Measurements from ENCODE around the gene ERCC4. TPM values are rescaled to one million over a fixed set of nuclear protein-coding genes. Genes with fewer than 3 reads are reported as not detected.

Gene ERCC4
- total RNA-seq, 1 donor from 2014 or later, result 10.2 TPM

DNA sequence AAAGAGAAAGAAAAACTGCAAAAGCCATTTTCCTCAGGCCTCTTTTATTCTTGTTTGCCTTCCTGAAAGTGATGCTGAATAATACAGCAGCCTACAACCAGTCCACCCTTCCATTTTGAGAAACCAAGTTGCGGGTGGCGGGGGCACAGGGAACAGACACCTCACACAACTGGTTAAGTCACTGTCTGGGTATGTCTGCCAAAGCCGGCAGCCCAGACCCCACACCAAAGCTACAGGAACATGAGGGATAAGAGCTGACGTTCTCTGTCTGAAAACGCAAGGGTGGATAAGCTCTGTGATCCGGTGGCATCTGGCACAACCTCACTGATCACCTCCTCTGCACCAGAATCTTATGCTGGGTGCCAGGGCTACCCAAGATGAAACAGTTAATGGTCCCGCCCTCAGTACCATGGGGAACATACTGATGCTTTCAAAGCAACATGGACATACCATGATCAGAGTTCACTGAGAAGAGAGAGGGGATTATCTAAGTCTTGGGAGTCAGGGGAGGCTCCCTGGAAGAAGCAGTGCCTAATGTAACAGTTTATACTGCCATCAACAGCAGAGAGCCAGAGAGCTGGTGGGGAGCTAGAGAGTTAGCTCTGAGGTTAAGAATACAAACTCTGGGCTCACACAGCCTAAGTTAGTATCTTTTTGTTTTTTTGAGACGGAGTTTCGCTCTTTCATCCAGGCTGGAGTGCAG is 53.5 kb downstream of the ERCC4 start:
- Mint-ChIP-seq H3K36me3 (ENCODE audit: low read depth) (no peaks in the 10 kb centered on the region), H3K4me3 (no peak overlapping the region), H3K9me3 (peaks cover 2% of the 10 kb centered on the region), H3K27me3 (peaks cover 9% of the 10 kb centered on the region), H3K27ac (no peak overlapping the region), H3K4me1 (no peaks in the 10 kb centered on the region)
- no peak for DNase-seq
- ChIA-PET CTCF (no interaction called here), POLR2A (no interaction called here)
- TF ChIP-seq, protein P1, sequence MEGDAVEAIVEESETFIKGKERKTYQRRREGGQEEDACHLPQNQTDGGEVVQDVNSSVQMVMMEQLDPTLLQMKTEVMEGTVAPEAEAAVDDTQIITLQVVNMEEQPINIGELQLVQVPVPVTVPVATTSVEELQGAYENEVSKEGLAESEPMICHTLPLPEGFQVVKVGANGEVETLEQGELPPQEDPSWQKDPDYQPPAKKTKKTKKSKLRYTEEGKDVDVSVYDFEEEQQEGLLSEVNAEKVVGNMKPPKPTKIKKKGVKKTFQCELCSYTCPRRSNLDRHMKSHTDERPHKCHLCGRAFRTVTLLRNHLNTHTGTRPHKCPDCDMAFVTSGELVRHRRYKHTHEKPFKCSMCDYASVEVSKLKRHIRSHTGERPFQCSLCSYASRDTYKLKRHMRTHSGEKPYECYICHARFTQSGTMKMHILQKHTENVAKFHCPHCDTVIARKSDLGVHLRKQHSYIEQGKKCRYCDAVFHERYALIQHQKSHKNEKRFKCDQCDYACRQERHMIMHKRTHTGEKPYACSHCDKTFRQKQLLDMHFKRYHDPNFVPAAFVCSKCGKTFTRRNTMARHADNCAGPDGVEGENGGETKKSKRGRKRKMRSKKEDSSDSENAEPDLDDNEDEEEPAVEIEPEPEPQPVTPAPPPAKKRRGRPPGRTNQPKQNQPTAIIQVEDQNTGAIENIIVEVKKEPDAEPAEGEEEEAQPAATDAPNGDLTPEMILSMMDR (IDR thresholded peaks at IDR 0.05), result no peak
- intact Hi-C loops (cut with micrococcal nuclease), result no loop called here
- no peak for ATAC-seq (ENCODE audit: low read depth)

- DNase-seq (no peak), ATAC-seq (ENCODE audit: low read depth) (no peak)
- H3K36me3 Mint-ChIP-seq (ENCODE audit: low read depth), result no peaks in the 10 kb centered on the region
- intact Hi-C loops (cut with micrococcal nuclease), result no loop called here
- H3K27ac Mint-ChIP-seq, result no peak overlapping the region
- H3K27me3 Mint-ChIP-seq, result peaks cover 7% of the 10 kb centered on the region
- POLR2A ChIA-PET, result no interaction called here
- H3K4me3 Mint-ChIP-seq, result no peak overlapping the region
- TF ChIP-seq, protein P1 (IDR thresholded peaks at IDR 0.05), result no peak
- CTCF ChIA-PET, result no interaction called here
- peaks cover 10% of the 10 kb centered on the region for H3K9me3 Mint-ChIP-seq
- no peaks in the 10 kb centered on the region for H3K4me1 Mint-ChIP-seq
Measured at GRCh38 chr16:13977177-13977576, 57.2 kb downstream of the ERCC4 start.

- Mint-ChIP-seq H3K27ac (no peak overlapping the region), H3K4me3 (no peak overlapping the region), H3K9me3 (peaks cover 7% of the 10 kb centered on the region), H3K4me1 (no peaks in the 10 kb centered on the region), H3K27me3 (no peaks in the 10 kb centered on the region), H3K36me3 (ENCODE audit: low read depth) (no peaks in the 10 kb centered on the region)
- POLR2A ChIA-PET, result no interaction called here
- no peak for ATAC-seq (ENCODE audit: low read depth)
- intact Hi-C loops (cut with micrococcal nuclease), result no loop called here
- CTCF ChIA-PET, result no interaction called here
- TF ChIP-seq, protein P1 (IDR thresholded peaks at IDR 0.05), result no peak
- DNase-seq, result no peak
Measured at GRCh38 chr16:13982451-13982850, 62.5 kb downstream of the ERCC4 start.

- H3K27ac Mint-ChIP-seq, result no peak overlapping the region
- no peak for DNase-seq
- ChIA-PET POLR2A (no interaction called here), CTCF (no interaction called here)
- H3K9me3 Mint-ChIP-seq, result peaks cover 7% of the 10 kb centered on the region
- intact Hi-C loops (cut with micrococcal nuclease), result no loop called here
- no peak for ATAC-seq (ENCODE audit: low read depth)
- H3K36me3 Mint-ChIP-seq (ENCODE audit: low read depth), result no peaks in the 10 kb centered on the region
- TF ChIP-seq, protein P1 (IDR thresholded peaks at IDR 0.05), result no peak
- H3K27me3 Mint-ChIP-seq, result no peaks in the 10 kb centered on the region
- no peak overlapping the region for H3K4me3 Mint-ChIP-seq
- H3K4me1 Mint-ChIP-seq, result no peaks in the 10 kb centered on the region
Measured at GRCh38 chr16:13983625-13984024, 63.7 kb downstream of the ERCC4 start.

DNA sequence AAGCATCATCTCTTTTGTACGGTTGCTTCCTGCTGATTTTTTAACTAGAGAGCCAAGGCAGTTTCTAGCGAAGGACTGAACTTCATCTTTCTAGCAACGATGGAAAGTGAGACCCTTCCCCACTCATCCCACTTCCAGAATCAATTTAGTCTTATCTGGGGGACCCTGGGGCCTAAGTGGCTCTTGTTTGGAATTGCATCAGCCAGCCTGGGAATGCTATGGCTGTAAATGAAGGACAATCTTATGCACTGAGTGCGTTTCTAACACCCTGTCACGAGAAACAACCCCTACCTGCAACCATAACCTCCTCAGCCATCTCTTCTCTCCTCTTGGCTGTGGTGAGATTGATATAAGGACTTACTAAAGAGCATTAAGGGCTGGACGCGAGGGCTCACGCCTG is 64.8 kb downstream of the ERCC4 start:
- Mint-ChIP-seq H3K4me3 (no peak overlapping the region), H3K27ac (no peak overlapping the region), H3K4me1 (no peaks in the 10 kb centered on the region), H3K9me3 (peaks cover 6% of the 10 kb centered on the region), H3K36me3 (ENCODE audit: low read depth) (no peaks in the 10 kb centered on the region), H3K27me3 (no peaks in the 10 kb centered on the region)
- ATAC-seq (ENCODE audit: low read depth) (no peak), DNase-seq (no peak)
- POLR2A ChIA-PET, result no interaction called here
- TF ChIP-seq, protein P1 (IDR thresholded peaks at IDR 0.05), result no peak
- CTCF ChIA-PET, result no interaction called here
- intact Hi-C loops (cut with micrococcal nuclease), result no loop called here
